Colonic mucosa (tissue), 4 donors: ENCODE results near the gene IGSF23. TPM values are rescaled to one million over a fixed set of nuclear protein-coding genes. Genes with fewer than 3 reads are reported as not detected.

ENCODE experiments used
- DNase-seq: peaks from one replicate; pipeline ENCODE4 v3.0.0-alpha.2; 2020
- H3K27ac ChIP-seq: fragments of 200-600 bp; one replicate; pipeline ENCODE4 v1.8.0; 2021
- H3K27me3 ChIP-seq: fragments of 200-600 bp; one replicate; pipeline ENCODE4 v1.8.0; 2021
- H3K36me3 ChIP-seq: fragments of 200-600 bp; one replicate; pipeline ENCODE4 v1.8.0; 2021
- H3K4me1 ChIP-seq: fragments of 200-600 bp; one replicate; pipeline ENCODE4 v1.8.0; 2021; ENCODE audit warnings: mild to moderate bottlenecking
- H3K4me3 ChIP-seq: fragments of 200-600 bp; one replicate; pipeline ENCODE4 v1.8.0; 2021
- H3K9ac ChIP-seq, 2 donors: one replicate each; pipeline ENCODE4 v1.7.0; 2013; ENCODE audit warnings: control low read depth in 2 of 2, low read depth in 2 of 2, low read length in 2 of 2
- H3K9me3 ChIP-seq: fragments of 200-600 bp; one replicate; pipeline ENCODE4 v1.8.0; 2021
- CTCF ChIP-seq: fragments of 200-600 bp; IDR thresholded peaks from one replicate; pipeline ENCODE4 v1.8.0; 2022; ENCODE audit warnings: antibody characterized with exemption, mild to moderate bottlenecking
- intact Hi-C: fragments of 100-400 bp; cut with DNase I; formaldehyde crosslinking; loops from one replicate; pipeline ENCODE4 v1.14.1; 2022
- total RNA-seq, 2 donors: library from RNA; stranded (reverse); fragmentation: NEBNext Ultra II Directional in 1 of 2; extraction: Animal tissue kit (Norgen Biotek cat#: 25700) in 1 of 2; gene quantifications; one replicate each; pipeline ENCODE4 v1.2.1, GENCODE V29; 2021
- donor health status: healthy.
- donor health status: DM: no; HTN: no; CAD: no.
- donor health status: DM: no; HTN: no; CAD: no.

Gene IGSF23
- total RNA-seq, 2 donors from 2014 or later = not detected

- Histone ChIP-seq H3K4me3 (no peak overlapping the region), H3K27me3 (no peaks in the 10 kb centered on the region), H3K27ac (no peak overlapping the region), H3K4me1 (no peaks in the 10 kb centered on the region), H3K36me3 (peaks cover 8% of the 10 kb centered on the region), H3K9ac (no peak overlapping the region), H3K9me3 (no peaks in the 10 kb centered on the region)
- intact Hi-C loops = no loop called here
- DNase-seq = no peak
- no peak for TF ChIP-seq CTCF
These were observed 40.0 kb downstream of the IGSF23 start for GRCh38 chr19:44653343-44653742.

GRCh38 chr19:44653977-44654774 is 40.8 kb downstream of the IGSF23 start:
- intact Hi-C loops = no loop called here
- Histone ChIP-seq H3K27ac (no peak overlapping the region), H3K36me3 (peaks cover 8% of the 10 kb centered on the region), H3K4me3 (no peak overlapping the region), H3K9ac (no peak overlapping the region), H3K27me3 (no peaks in the 10 kb centered on the region), H3K9me3 (no peaks in the 10 kb centered on the region), H3K4me1 (no peaks in the 10 kb centered on the region)
- TF ChIP-seq CTCF = peak; percentile 52
- DNase-seq = peak; percentile 87

- peak; percentile 68 for DNase-seq
- Histone ChIP-seq H3K27me3 (no peaks in the 10 kb centered on the region), H3K36me3 (peaks cover 8% of the 10 kb centered on the region), H3K4me3 (no peak overlapping the region), H3K27ac (no peak overlapping the region), H3K9ac (no peak overlapping the region), H3K9me3 (no peaks in the 10 kb centered on the region), H3K4me1 (no peaks in the 10 kb centered on the region)
- intact Hi-C loops = loop anchor here (5.0 kb wide), 1 partner anchor 85 kb away; no protein-coding TSS in a partner anchor
- TF ChIP-seq CTCF = peak; percentile 90
These were observed 44.0 kb downstream of the IGSF23 start for GRCh38 chr19:44657211-44657921.

- intact Hi-C loops = loop anchor here (5.0 kb wide), 1 partner anchor 86 kb away; no protein-coding TSS in a partner anchor
- DNase-seq = no peak
- H3K36me3 ChIP-seq = peaks cover 10% of the 10 kb centered on the region
These were observed 44.8 kb downstream of the IGSF23 start for GRCh38 chr19:44658069-44658733.

More at GRCh38 chr19:44658069-44658733, 44.8 kb downstream of the IGSF23 start:
- TF ChIP-seq CTCF = no peak
- Histone ChIP-seq H3K4me1 (no peaks in the 10 kb centered on the region), H3K27ac (no peak overlapping the region), H3K27me3 (no peaks in the 10 kb centered on the region), H3K4me3 (no peak overlapping the region), H3K9me3 (no peaks in the 10 kb centered on the region), H3K9ac (no peak overlapping the region)
